GM12872 (cell line): ENCODE results near the gene MIF.

ENCODE experiments used
- CTCF ChIP-seq: IDR thresholded peaks from 3 replicates; pipeline ENCODE4 v1.5.1; 2011; ENCODE audit warnings: low read depth, mild to moderate bottlenecking, low read length, moderate library complexity; ENCODE audit not compliant: insufficient read depth

MIF gene

DNA sequence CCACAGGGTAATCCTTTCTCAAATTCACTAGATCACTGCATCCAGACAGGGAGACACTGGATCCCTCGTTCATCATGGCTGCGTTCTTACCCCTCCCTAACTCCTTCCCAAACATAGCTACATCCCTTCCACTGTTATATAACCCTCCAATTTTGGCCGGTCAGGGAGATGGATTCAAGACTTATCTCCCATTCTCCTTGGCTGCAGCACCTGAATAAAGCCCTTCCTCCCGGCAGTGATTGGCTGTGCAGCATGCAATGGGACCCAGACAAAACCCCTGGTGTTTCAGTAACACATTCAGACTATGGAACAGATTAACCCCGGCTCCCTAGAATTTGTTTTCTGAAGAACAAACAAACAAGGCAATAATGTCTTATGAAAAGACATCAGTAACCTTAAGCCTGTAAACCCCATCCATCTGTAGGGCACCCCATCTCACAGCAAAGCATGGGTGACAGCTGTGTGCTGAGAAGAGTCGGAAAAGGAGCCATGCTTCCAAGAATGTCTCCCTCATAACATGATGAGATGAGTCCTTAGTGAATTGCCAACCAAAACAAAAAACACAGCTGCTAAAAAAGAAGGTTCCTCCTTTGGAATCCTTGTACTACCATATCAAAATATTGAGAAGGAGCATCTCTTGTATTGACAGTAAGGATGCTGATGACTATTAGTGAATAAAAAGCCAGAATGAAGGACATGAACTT lies 5.0 kb downstream of the MIF start:
- TF ChIP-seq CTCF, result no peak

- TF ChIP-seq CTCF, result no peak
Measured at GRCh38 chr22:23901600-23901999, 7.4 kb downstream of the MIF start.

GRCh38 chr22:23903328-23903971 lies 9.3 kb downstream of the MIF start:
- no peak for TF ChIP-seq CTCF

DNA sequence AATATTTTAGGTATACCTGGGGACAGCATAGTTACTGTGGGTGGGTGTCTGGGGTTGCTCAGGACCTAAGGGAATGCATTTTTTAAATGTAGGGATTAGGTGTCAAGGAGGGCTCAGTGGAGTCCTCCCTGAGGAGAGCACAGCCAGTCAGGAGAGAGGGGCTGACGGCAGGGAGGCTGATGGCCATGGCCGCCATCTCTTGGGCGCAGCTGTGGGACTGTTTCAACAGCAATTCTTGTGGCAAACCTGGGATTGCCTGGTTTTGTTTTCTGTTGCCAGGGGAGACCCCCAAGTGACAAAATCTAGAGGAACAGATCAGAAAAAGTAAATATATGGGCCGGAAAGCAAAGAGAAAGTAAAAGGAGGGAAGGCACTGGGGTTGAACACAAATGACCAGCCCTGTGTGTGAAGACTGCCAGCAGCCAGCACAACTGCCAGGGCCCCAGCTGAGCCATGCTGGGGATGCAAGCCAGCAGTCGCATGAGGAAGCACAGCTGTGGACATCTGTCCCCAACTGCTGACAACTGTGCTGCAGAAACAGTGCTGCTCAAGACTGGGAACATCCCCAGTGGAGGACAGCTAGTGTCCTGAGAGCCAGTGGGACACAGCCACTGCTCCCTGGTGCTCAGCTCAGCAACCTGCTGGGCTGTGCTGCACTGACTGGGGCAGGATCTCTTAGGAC lies 10.5 kb downstream of the MIF start:
- no peak for TF ChIP-seq CTCF

GRCh38 chr22:23906641-23907040 lies 12.5 kb downstream of the MIF start:
- TF ChIP-seq CTCF, result no peak

- no peak for TF ChIP-seq CTCF
Measured at GRCh38 chr22:23908587-23909205, 14.5 kb downstream of the MIF start.

DNA sequence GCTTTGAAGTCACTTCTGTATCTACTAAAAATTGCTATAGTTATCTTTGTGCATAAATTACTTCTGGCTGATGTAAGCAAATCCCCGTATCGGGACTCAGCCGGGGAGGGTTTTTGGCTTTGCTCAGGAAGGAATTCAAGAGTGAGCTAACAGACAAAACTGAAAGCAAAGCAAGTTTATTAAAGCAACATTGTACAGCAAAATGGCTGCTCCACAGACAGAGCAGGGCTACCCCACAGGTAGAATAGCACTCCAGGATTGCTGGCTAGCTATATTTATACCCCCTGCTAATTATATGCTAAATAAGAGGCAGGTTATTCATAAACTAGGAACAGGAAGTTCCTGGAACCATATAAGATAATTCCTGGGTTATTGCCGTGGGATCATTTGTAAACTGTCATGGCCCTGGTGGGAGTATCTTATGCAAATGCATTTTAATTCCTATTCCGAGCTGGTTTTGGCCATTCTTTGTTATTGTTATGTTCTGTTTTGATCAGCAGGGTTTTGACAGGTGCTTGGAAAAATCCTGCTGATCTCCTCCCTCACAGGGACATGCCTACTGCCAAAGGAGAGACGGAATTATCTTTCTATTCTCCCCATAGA lies 15.2 kb downstream of the MIF start:
- no peak for TF ChIP-seq CTCF
